Neural progenitor cell (in vitro differentiated cells): ENCODE data around the gene ELK1. TPM values are rescaled to one million over a fixed set of nuclear protein-coding genes. Genes with fewer than 3 reads are reported as not detected.

Source experiments
- DNase-seq: peaks from one replicate; pipeline ENCODE4 v3.0.0-alpha.2; 2016; ENCODE audit warnings: low spot score
- H2AFZ ChIP-seq: fragments of 200-600 bp; sonication (generic); replicated peaks from 2 replicates; pipeline ENCODE4 v1.6.1; 2016; ENCODE audit warnings: antibody characterized with exemption
- H3F3A ChIP-seq: fragments of 200-600 bp; sonication (generic); 2 replicates; pipeline ENCODE4 v1.6.1; 2016; ENCODE audit warnings: antibody characterized with exemption, low read depth
- H3K27ac ChIP-seq: fragments of 200-600 bp; sonication (generic); 2 replicates; pipeline ENCODE4 v1.5.1; 2016; ENCODE audit warnings: mild to moderate bottlenecking
- H3K27me3 ChIP-seq: fragments of 200-600 bp; sonication (generic); 2 replicates; pipeline ENCODE4 v1.6.1; 2016; ENCODE audit warnings: mild to moderate bottlenecking, moderate library complexity
- H3K36me3 ChIP-seq: fragments of 200-600 bp; sonication (generic); 2 replicates; pipeline ENCODE4 v1.5.1; 2016
- H3K4me1 ChIP-seq: fragments of 200-600 bp; sonication (generic); 2 replicates; pipeline ENCODE4 v1.6.1; 2016; ENCODE audit warnings: mixed run types
- H3K4me2 ChIP-seq: fragments of 200-600 bp; sonication (generic); 2 replicates; pipeline ENCODE4 v1.6.1; 2016
- H3K4me3 ChIP-seq: fragments of 200-600 bp; sonication (generic); 2 replicates; pipeline ENCODE4 v1.5.1; 2016
- H3K79me2 ChIP-seq: fragments of 200-600 bp; sonication (generic); 2 replicates; pipeline ENCODE4 v1.6.1; 2016; ENCODE audit warnings: low read depth
- H3K9ac ChIP-seq: fragments of 200-600 bp; sonication (generic); 2 replicates; pipeline ENCODE4 v1.6.1; 2016
- H3K9me3 ChIP-seq: fragments of 200-600 bp; sonication (generic); 2 replicates; pipeline ENCODE4 v1.5.1; 2016; ENCODE audit warnings: low read depth
- H4K20me1 ChIP-seq: fragments of 200-600 bp; sonication (generic); 2 replicates; pipeline ENCODE4 v1.6.1; 2016; ENCODE audit warnings: low read depth
- H3K27ac Mint-ChIP-seq: 3 replicates; pipeline ENCODE4 v1.8.0; 2021; ENCODE audit warnings: mixed read lengths
- H3K27me3 Mint-ChIP-seq: 2 replicates; pipeline ENCODE4 v1.8.0; 2022; ENCODE audit warnings: low read depth, mild to moderate bottlenecking, inconsistent platforms, moderate library complexity, mixed read lengths; ENCODE audit not compliant: insufficient read depth
- H3K36me3 Mint-ChIP-seq: 3 replicates; pipeline ENCODE4 v1.8.0; 2021; ENCODE audit warnings: mixed read lengths
- H3K4me1 Mint-ChIP-seq: 3 replicates; pipeline ENCODE4 v1.8.0; 2021; ENCODE audit warnings: mixed read lengths
- H3K4me3 Mint-ChIP-seq: 3 replicates; pipeline ENCODE4 v1.8.0; 2021; ENCODE audit warnings: mild to moderate bottlenecking, moderate library complexity, mixed read lengths
- H3K9me3 Mint-ChIP-seq: 3 replicates; pipeline ENCODE4 v1.8.0; 2020; ENCODE audit warnings: mixed read lengths
- CTCF ChIP-seq: fragments of 200-600 bp; sonication (generic); IDR thresholded peaks from 2 replicates; pipeline ENCODE4 v1.5.1; 2017; ENCODE audit warnings: antibody characterized with exemption, mild to moderate bottlenecking
- EZH2 ChIP-seq: fragments of 200-600 bp; sonication (generic); IDR thresholded peaks from 2 replicates; pipeline ENCODE4 v1.6.1; 2017; ENCODE audit warnings: antibody characterized with exemption, mild to moderate bottlenecking, moderate library complexity
- EZH2phosphoT487 ChIP-seq: fragments of 200-600 bp; sonication (generic); IDR thresholded peaks from 2 replicates; pipeline ENCODE4 v1.6.1; 2017; ENCODE audit warnings: antibody characterized with exemption
- total RNA-seq: library from RNA; depleted of rRNA; stranded (reverse); fragments of >200 nt; gene quantifications from 2 replicates; pipeline ENCODE4 v1.2.3, GENCODE V29; 2015; ENCODE audit warnings: low replicate concordance

Gene ELK1
- total RNA-seq, 1 donor from 2014 or later: 16.6 TPM

DNA sequence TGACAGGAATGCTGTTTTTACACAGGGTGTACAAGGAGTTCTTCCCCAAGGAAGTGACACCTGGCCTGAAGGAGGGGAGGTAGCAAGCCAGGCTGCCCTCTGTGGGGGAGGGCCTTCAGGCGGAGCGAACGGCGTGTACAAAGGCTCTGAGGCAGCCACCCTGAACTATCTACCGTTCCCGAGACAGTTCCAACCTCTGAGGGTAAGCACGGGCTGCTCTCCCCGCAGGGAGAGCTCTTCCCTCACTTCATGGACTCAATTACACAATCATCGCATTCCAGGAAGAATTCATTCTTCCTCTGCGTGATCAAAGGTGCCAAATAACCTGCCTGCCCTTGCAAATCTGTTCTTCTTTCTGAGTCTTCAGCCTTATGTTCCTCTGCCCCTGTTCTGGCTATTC is 4.8 kb downstream of the ELK1 start:
- H3K9me3 Mint-ChIP-seq: peaks cover 20% of the 10 kb centered on the region
- Histone ChIP-seq H3K4me2 (no peak overlapping the region), H3K4me3 (no peak overlapping the region), H3K36me3 (no peaks in the 10 kb centered on the region), H3F3A (no peaks in the 10 kb centered on the region), H3K9me3 (no peaks in the 10 kb centered on the region), H3K4me1 (no peaks in the 10 kb centered on the region), H3K79me2 (peaks cover 32% of the 10 kb centered on the region), H4K20me1 (peaks cover 9% of the 10 kb centered on the region), H2AFZ (no peak overlapping the region), H3K27ac (no peak overlapping the region), H3K9ac (no peak overlapping the region), H3K27me3 (no peaks in the 10 kb centered on the region)
- TF ChIP-seq EZH2phosphoT487: no peak
- no peak for TF ChIP-seq CTCF
- TF ChIP-seq EZH2: no peak
- no peak overlapping the region for H3K4me3 Mint-ChIP-seq
- peaks cover 15% of the 10 kb centered on the region for H3K4me1 Mint-ChIP-seq
- DNase-seq: no peak
- peaks cover 10% of the 10 kb centered on the region for H3K27me3 Mint-ChIP-seq
- H3K36me3 Mint-ChIP-seq: peaks cover 6% of the 10 kb centered on the region
- H3K27ac Mint-ChIP-seq: no peak overlapping the region

- peaks cover 15% of the 10 kb centered on the region for H3K36me3 Mint-ChIP-seq
- H3K4me3 ChIP-seq: no peak overlapping the region
- H3K4me1 Mint-ChIP-seq: peaks cover 15% of the 10 kb centered on the region
- no peak overlapping the region for H3K4me3 Mint-ChIP-seq
- peaks cover 29% of the 10 kb centered on the region for H3K9me3 Mint-ChIP-seq
- H4K20me1 ChIP-seq: peaks cover 9% of the 10 kb centered on the region
- no peak overlapping the region for H3K4me2 ChIP-seq
- H3K9ac ChIP-seq: no peak overlapping the region
- TF ChIP-seq EZH2phosphoT487: no peak
- peak; percentile 56 for TF ChIP-seq CTCF
- peaks cover 29% of the 10 kb centered on the region for H3K79me2 ChIP-seq
- no peaks in the 10 kb centered on the region for H3F3A ChIP-seq
- no peak overlapping the region for H3K27ac ChIP-seq
- peak; percentile 57 for DNase-seq
- H3K27me3 ChIP-seq: no peaks in the 10 kb centered on the region
- H3K27ac Mint-ChIP-seq: peak overlapping the region; percentile 64
- H3K36me3 ChIP-seq: no peaks in the 10 kb centered on the region
- peaks cover 10% of the 10 kb centered on the region for H3K27me3 Mint-ChIP-seq
- no peaks in the 10 kb centered on the region for H3K4me1 ChIP-seq
- no peaks in the 10 kb centered on the region for H3K9me3 ChIP-seq
- H2AFZ ChIP-seq: no peak overlapping the region
Observed at GRCh38 chrX:47644557-47645091, 5.7 kb downstream of the ELK1 start.

DNA sequence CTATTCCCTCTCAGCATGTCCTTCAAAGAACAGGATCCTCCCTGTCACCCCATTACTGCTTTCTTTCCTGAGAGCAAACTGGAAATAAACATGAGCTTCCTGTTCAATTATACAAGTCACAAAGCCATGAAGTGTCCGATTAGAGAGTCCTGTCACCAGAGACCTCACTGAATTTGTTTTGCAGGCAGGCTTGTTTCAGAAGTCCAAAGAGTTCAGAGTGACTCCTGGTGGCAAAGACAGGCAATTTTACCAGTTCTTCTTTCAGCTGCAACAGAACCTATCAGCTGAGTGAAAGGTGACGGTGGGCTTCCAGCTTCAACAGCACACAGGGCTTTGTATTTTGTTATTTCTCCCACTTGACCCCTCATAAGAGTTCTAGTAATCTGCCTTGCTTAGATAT is 6.4 kb downstream of the ELK1 start:
- H3K9me3 Mint-ChIP-seq: peaks cover 27% of the 10 kb centered on the region
- TF ChIP-seq EZH2 (no peak), EZH2phosphoT487 (no peak), CTCF (peak; percentile 43)
- peaks cover 19% of the 10 kb centered on the region for H3K36me3 Mint-ChIP-seq
- no peaks in the 10 kb centered on the region for H3K36me3 ChIP-seq
- H3K79me2 ChIP-seq: peaks cover 22% of the 10 kb centered on the region
- no peaks in the 10 kb centered on the region for H3K27me3 ChIP-seq
- H3K4me1 ChIP-seq: no peaks in the 10 kb centered on the region
- H4K20me1 ChIP-seq: peaks cover 9% of the 10 kb centered on the region
- H3F3A ChIP-seq: no peaks in the 10 kb centered on the region
- peaks cover 10% of the 10 kb centered on the region for H3K27me3 Mint-ChIP-seq
- H3K4me1 Mint-ChIP-seq: peaks cover 10% of the 10 kb centered on the region
- H3K4me3 Mint-ChIP-seq: no peak overlapping the region
- no peak overlapping the region for H3K4me2 ChIP-seq
- H3K9ac ChIP-seq: no peak overlapping the region
- no peak overlapping the region for H3K27ac ChIP-seq
- DNase-seq: peak; percentile 36
- no peaks in the 10 kb centered on the region for H3K9me3 ChIP-seq
- no peak overlapping the region for H3K27ac Mint-ChIP-seq
- no peak overlapping the region for H3K4me3 ChIP-seq
- H2AFZ ChIP-seq: no peak overlapping the region
